HT-29 (cell line): ENCODE results near the gene YARS1. TPM values are rescaled to one million over a fixed set of nuclear protein-coding genes. Genes with fewer than 3 reads are reported as not detected.

ENCODE experiments used
- DNase-seq: peaks from one replicate; pipeline ENCODE4 v3.0.0-alpha.2; 2015; ENCODE audit warnings: low spot score
- total RNA-seq: library from RNA; depleted of rRNA; stranded (reverse); fragments of >200 nt; shearing (Covaris generic); gene quantifications from 2 replicates; pipeline ENCODE4 v1.2.3, GENCODE V29; 2014; rRNA removed

YARS1 gene
- total RNA-seq, 1 experiment from 2014 or later = 154 TPM

DNA sequence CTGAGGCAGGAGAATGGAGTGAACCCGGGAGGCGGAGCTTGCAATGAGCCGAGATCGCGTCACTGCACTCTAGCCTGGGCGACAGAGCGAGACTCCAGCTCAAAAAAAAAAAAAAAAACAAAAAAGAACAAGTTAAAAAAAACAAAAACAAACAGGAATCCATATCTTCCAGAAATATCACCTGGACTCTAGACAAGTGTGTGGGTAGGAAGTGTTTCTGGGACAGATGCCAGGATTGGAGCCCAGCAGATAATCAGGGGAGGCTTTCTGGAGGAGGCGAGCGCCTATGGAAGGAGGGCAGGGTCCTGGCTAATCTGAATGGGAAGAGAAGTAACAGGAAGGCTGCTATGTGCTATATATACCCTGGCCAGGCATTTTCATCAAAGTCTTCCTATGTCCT lies 71.0 kb downstream of the YARS1 start:
- DNase-seq = no peak

DNA sequence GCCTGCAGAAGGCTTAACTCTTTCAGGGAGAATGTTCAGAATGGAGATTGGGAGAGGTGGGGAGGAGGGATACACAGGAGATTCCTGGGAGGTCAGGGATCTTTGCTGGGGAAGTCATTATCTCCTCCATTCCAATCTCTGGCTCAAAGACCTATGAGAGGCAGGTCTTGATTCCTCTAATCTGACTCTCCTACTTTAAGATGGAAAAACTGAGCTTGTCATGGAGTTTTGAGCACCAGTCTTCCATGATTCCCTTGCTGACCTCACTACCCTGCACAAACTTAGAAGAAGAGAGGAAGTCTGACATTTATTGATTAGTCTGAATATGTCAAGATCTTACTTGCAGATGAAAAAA lies 73.1 kb downstream of the YARS1 start:
- DNase-seq = no peak

GRCh38 chr1:32743380-32744070 lies 73.6 kb downstream of the YARS1 start:
- DNase-seq = no peak

DNA sequence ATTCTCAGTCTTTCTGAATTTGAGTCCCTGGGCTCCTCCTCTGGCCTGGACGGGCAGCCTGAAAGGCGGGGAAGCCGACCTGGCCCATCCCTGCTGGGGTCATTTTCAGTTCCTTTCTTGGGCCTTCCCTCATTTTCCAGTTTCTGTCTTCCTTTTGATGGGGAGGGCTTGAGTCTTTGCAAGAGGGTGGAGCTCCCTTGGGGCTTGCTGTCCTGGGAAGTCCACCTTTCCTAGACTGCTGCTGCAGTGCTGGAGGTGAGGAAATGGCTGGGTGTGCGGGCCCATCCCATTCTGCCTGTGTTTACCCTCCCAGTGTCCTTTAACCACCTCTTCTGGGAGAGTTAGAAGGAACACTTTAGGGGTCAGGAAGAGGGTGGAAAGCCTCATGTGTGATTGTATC lies 74.2 kb downstream of the YARS1 start:
- peak; percentile 55 for DNase-seq

GRCh38 chr1:32742199-32742947 lies 74.8 kb downstream of the YARS1 start:
- peak; percentile 70 for DNase-seq

GRCh38 chr1:32741413-32742198 lies 75.6 kb downstream of the YARS1 start:
- DNase-seq = peak; percentile 32

DNA sequence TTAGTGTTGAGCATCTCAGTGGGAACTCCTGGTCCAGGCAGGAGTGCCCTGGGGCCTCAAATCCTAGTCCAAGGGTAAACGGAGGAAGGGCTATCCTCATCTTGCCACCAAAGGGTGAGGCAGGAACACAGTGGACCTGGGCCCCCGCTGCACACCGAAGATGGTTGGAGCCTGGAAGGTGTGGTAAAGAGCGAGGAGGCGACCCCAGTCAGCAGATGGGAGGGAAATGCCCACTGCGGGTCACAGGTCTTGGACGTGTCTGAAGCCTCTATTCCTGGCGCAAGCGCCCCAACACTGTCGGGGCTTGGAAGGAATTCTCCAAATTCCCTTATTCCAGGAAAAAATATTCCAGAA lies 76.1 kb downstream of the YARS1 start:
- no peak for DNase-seq

GRCh38 chr1:32736812-32737791 lies 80.1 kb downstream of the YARS1 start:
- DNase-seq = peak; percentile 72

DNA sequence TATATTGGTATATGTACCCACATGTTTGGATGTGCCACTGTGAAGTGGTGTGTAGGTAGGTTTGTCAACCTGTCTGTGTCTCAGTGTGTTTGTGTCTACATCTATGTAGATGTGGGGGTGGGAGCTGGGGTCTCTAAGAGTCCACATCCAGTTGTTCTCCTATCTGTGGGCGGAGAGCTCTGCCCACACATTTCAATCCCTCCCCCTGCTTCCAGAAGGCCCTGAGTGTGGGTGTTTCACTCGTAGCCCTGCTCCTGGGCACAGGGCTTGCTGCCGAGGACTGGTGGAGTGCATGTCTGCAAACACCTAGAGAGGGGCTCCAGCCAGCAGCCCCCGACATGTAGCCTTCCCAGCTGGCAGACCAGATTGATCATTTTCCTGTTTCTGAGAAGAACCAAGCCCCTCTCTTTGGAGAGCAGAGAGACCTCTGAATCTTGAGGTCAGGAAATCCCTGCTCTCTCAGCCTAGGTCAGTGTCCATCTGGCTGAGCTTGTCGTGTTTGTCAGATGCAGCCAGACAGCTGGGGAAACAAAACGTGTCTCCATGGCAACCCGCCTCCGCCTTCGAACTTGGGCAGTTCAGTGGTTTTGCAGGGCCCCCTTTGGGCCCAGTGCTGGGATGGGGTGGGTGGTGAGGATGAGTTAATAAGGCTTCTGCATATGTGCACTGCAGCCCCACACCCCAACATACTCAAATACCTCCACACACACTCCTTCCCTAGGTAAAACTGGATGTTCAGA lies 83.4 kb downstream of the YARS1 start:
- DNase-seq = peak; percentile 50

GRCh38 chr1:32729254-32730046 lies 87.7 kb downstream of the YARS1 start:
- no peak for DNase-seq

- DNase-seq = no peak
Measured at GRCh38 chr1:32728413-32729077, 88.6 kb downstream of the YARS1 start.

DNA sequence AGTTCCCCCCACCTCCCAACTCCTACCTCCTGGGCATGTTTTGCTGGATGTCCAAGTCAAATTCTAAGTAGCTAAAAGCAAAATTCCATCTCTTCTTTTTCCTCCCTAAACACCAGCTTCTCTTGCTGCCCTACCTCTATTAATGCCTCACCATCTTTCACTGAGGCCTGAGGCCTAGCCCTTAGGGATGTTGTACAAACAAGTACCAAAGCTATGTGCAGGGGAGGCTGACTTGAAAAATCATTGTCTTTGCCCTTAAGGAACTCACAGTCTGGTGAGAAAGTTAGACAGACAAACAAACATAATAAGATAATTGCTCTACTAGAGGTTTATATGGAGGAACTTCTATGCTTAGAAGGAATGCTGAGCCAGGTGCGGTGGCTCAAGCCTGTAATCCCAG lies 89.3 kb downstream of the YARS1 start:
- no peak for DNase-seq

- no peak for DNase-seq
Measured at GRCh38 chr1:32725615-32725982, 91.6 kb downstream of the YARS1 start.

Other genes starting within 250 kb of the YARS1 start
- 37.4 and 43.5 TPM in 2 replicates for gene ZBTB8OS, start 166.8 kb downstream of the YARS1 start, total RNA-seq
- 109 and 126 TPM in 2 replicates for gene RBBP4, start 166.2 kb downstream of the YARS1 start, total RNA-seq
- gene SYNC, start 114.6 kb downstream of the YARS1 start, total RNA-seq = 0.65 and 0.76 TPM in 2 replicates
- 7.4 and 7.9 TPM in 2 replicates for gene S100PBP, start 295 bp upstream of the YARS1 start, total RNA-seq
- not detected in 2 replicates for gene FNDC5, start 53.6 kb upstream of the YARS1 start, total RNA-seq
- 0.79 and 2.4 TPM in 2 replicates for gene HPCA, start 69.1 kb upstream of the YARS1 start, total RNA-seq
- gene TMEM54, start 84.0 kb upstream of the YARS1 start, total RNA-seq = 789 and 818 TPM in 2 replicates
- 15.8 and 19.2 TPM in 2 replicates for gene RNF19B, start 147.5 kb upstream of the YARS1 start, total RNA-seq
- 204 and 223 TPM in 2 replicates for gene AK2, start 219.5 kb upstream of the YARS1 start, total RNA-seq